IPS-18c (cell line): Measurements from ENCODE around the gene TCOF1.

Experiments used
- H3K4me3 ChIP-seq: 2 replicates; pipeline ENCODE4 v1.7.0; 2013; ENCODE audit warnings: low read depth, mild to moderate bottlenecking, low read length, moderate library complexity; ENCODE audit not compliant: insufficient read depth
- H3K9me3 ChIP-seq: one replicate; pipeline ENCODE4 v1.6.1; 2013; ENCODE audit warnings: mild to moderate bottlenecking, low read length, moderate library complexity; ENCODE audit not compliant: control insufficient read depth, insufficient read depth

TCOF1 gene

GRCh38 chr5:150320044-150320613 is 37.4 kb upstream of the TCOF1 start:
- no peak overlapping the region for H3K4me3 ChIP-seq

GRCh38 chr5:150321211-150321610 is 36.3 kb upstream of the TCOF1 start:
- Histone ChIP-seq H3K4me3 (no peak overlapping the region), H3K9me3 (no peaks in the 10 kb centered on the region)

More at GRCh38 chr5:150320044-150320613, 37.4 kb upstream of the TCOF1 start:
- H3K9me3 ChIP-seq, result no peaks in the 10 kb centered on the region

- no peak overlapping the region for H3K4me3 ChIP-seq
These were observed 35.7 kb upstream of the TCOF1 start for GRCh38 chr5:150321784-150322183.

GRCh38 chr5:150322202-150322601 is 35.3 kb upstream of the TCOF1 start:
- Histone ChIP-seq H3K9me3 (no peaks in the 10 kb centered on the region), H3K4me3 (no peak overlapping the region)

More at GRCh38 chr5:150321784-150322183, 35.7 kb upstream of the TCOF1 start:
- no peaks in the 10 kb centered on the region for H3K9me3 ChIP-seq

GRCh38 chr5:150323092-150323491 is 34.4 kb upstream of the TCOF1 start:
- Histone ChIP-seq H3K9me3 (no peaks in the 10 kb centered on the region), H3K4me3 (no peak overlapping the region)

- Histone ChIP-seq H3K9me3 (no peaks in the 10 kb centered on the region), H3K4me3 (no peak overlapping the region)
These were observed 33.7 kb upstream of the TCOF1 start for GRCh38 chr5:150323819-150324218.

GRCh38 chr5:150325426-150325825 is 32.1 kb upstream of the TCOF1 start:
- H3K9me3 ChIP-seq, result no peaks in the 10 kb centered on the region
- no peak overlapping the region for H3K4me3 ChIP-seq

- no peaks in the 10 kb centered on the region for H3K9me3 ChIP-seq
These were observed 30.8 kb upstream of the TCOF1 start for GRCh38 chr5:150326707-150327106.

GRCh38 chr5:150327139-150327538 is 30.4 kb upstream of the TCOF1 start:
- H3K4me3 ChIP-seq, result no peak overlapping the region

More at GRCh38 chr5:150326707-150327106, 30.8 kb upstream of the TCOF1 start:
- no peak overlapping the region for H3K4me3 ChIP-seq

GRCh38 chr5:150328515-150328914 is 29.0 kb upstream of the TCOF1 start:
- Histone ChIP-seq H3K4me3 (no peak overlapping the region), H3K9me3 (no peaks in the 10 kb centered on the region)

More at GRCh38 chr5:150327139-150327538, 30.4 kb upstream of the TCOF1 start:
- no peaks in the 10 kb centered on the region for H3K9me3 ChIP-seq

GRCh38 chr5:150329038-150329437 is 28.5 kb upstream of the TCOF1 start:
- H3K4me3 ChIP-seq, result no peak overlapping the region

GRCh38 chr5:150329881-150330876 is 27.3 kb upstream of the TCOF1 start:
- no peaks in the 10 kb centered on the region for H3K9me3 ChIP-seq
- H3K4me3 ChIP-seq, result no peak overlapping the region

More at GRCh38 chr5:150329038-150329437, 28.5 kb upstream of the TCOF1 start:
- H3K9me3 ChIP-seq, result no peaks in the 10 kb centered on the region

GRCh38 chr5:150333400-150333799 is 24.1 kb upstream of the TCOF1 start:
- peaks cover 3% of the 10 kb centered on the region for H3K9me3 ChIP-seq
- H3K4me3 ChIP-seq, result no peak overlapping the region

GRCh38 chr5:150335778-150336177 is 21.7 kb upstream of the TCOF1 start:
- Histone ChIP-seq H3K4me3 (no peak overlapping the region), H3K9me3 (peaks cover 3% of the 10 kb centered on the region)

- peaks cover 3% of the 10 kb centered on the region for H3K9me3 ChIP-seq
- H3K4me3 ChIP-seq, result no peak overlapping the region
These were observed 19.0 kb upstream of the TCOF1 start for GRCh38 chr5:150338546-150338945.

- Histone ChIP-seq H3K4me3 (no peak overlapping the region), H3K9me3 (peaks cover 3% of the 10 kb centered on the region)
These were observed 18.3 kb upstream of the TCOF1 start for GRCh38 chr5:150339165-150339564.

GRCh38 chr5:150339841-150340240 is 17.7 kb upstream of the TCOF1 start:
- Histone ChIP-seq H3K9me3 (peaks cover 3% of the 10 kb centered on the region), H3K4me3 (no peak overlapping the region)
